HCT116 (cell line): ENCODE measurements around the gene GPR84. TPM values are rescaled to one million over a fixed set of nuclear protein-coding genes. Genes with fewer than 3 reads are reported as not detected.

Experiments
- ATAC-seq: fragments of 200-7000 bp; cut with Tn5 transposase; 2 replicates; pipeline ENCODE4 v1.9.1; 2020; ENCODE audit warnings: mild to moderate bottlenecking, moderate library complexity
- BruUV-seq: library from RNA; stranded (reverse); fragments of 400-500 nt; replicated peaks from 2 replicates; lab custom pipeline; 2021; lab: Mats Ljungman, UMichigan
- CTCF ChIA-PET: fragments of 300-600 bp; sonication (Branson Sonifier 250); formaldehyde crosslinking; loops from one replicate; lab custom pipeline; 2021; ENCODE audit warnings: antibody characterized with exemption; lab: Charles Lee
- POLR2A ChIA-PET: fragments of 300-600, 350-600 bp; sonication (Branson Sonifier 250); formaldehyde crosslinking; loops from one replicate; lab custom pipeline; 2021; ENCODE audit warnings: antibody characterized with exemption; lab: Charles Lee
- RAD21 ChIA-PET, 2 experiments: fragments of 300-600 bp; sonication (Branson Sonifier 250); formaldehyde crosslinking; loops; one replicate each; lab custom pipeline; 2023; ENCODE audit warnings: low total read pairs in 2 of 2; ENCODE audit not compliant: uncharacterized antibody in 2 of 2, unreplicated experiment in 2 of 2, low non-redundant PET in 1 of 2; lab: Charles Lee
- DNase-seq: peaks from one replicate; pipeline ENCODE4 v3.0.0-alpha.2; 2010; ENCODE audit warnings: low read depth, low spot score
- H2AFZ ChIP-seq: fragments of 200-600 bp; shearing (Covaris generic), sonication (generic); 2 replicates; pipeline ENCODE4 v1.6.1; 2017; ENCODE audit warnings: low read depth, mixed run types, mixed read lengths, antibody characterized with exemption, low read length; ENCODE audit not compliant: poor library complexity, severe bottlenecking
- H3K27ac ChIP-seq: 2 replicates; pipeline ENCODE4 v1.5.1; 2012; ENCODE audit warnings: low read depth, low read length
- H3K27me3 ChIP-seq: fragments of 200-600 bp; sonication (generic); 2 replicates; pipeline ENCODE4 v1.6.1; 2016; ENCODE audit warnings: mixed run types, low read length, mixed read lengths; ENCODE audit not compliant: insufficient read depth
- H3K36me3 ChIP-seq, 2 experiments: fragments of 200-500 bp in 1 of 2; fragments of 200-600 bp in 1 of 2; sonication (Bioruptor generic) in 1 of 2; sonication (generic) in 1 of 2; 2 replicates each; pipeline versions ENCODE4 v1.5.1 to v1.6.1; 2014 to 2016; ENCODE audit warnings: low read length in 2 of 2, inconsistent platforms in 1 of 2, mixed read lengths in 1 of 2, mixed run types in 1 of 2; ENCODE audit not compliant: insufficient read depth in 2 of 2, control insufficient read depth in 1 of 2
- H3K4me1 ChIP-seq, 2 experiments: fragments of 200-600 bp in 1 of 2; sonication (generic) in 1 of 2; 2 replicates each; pipeline versions ENCODE4 v1.5.1 to v1.6.1; 2012 to 2017; ENCODE audit warnings: low read length in 2 of 2, inconsistent platforms in 1 of 2, mild to moderate bottlenecking in 1 of 2, mixed read lengths in 1 of 2, mixed run types in 1 of 2, moderate library complexity in 1 of 2; ENCODE audit not compliant: insufficient read depth in 2 of 2, control insufficient read depth in 1 of 2
- H3K4me2 ChIP-seq: fragments of 200-600 bp; sonication (generic); 2 replicates; pipeline ENCODE4 v1.6.1; 2017; ENCODE audit warnings: mixed run types, low read length, mixed read lengths
- H3K4me3 ChIP-seq, 2 experiments: fragments of 200-600 bp in 1 of 2; sonication (generic) in 1 of 2; replicated peaks in 1 of 2; 2 replicates each; pipeline ENCODE4 v1.5.1; 2011 to 2016; ENCODE audit warnings: low read length in 2 of 2, control low read depth in 1 of 2, low read depth in 1 of 2, mild to moderate bottlenecking in 1 of 2, mixed read lengths in 1 of 2, mixed run types in 1 of 2
- H3K79me2 ChIP-seq: fragments of 200-600 bp; sonication (generic); 2 replicates; pipeline ENCODE4 v1.6.1; 2017; ENCODE audit warnings: mild to moderate bottlenecking, mixed run types, low read length, moderate library complexity, mixed read lengths; ENCODE audit not compliant: insufficient read depth
- H3K9ac ChIP-seq: fragments of 200-600 bp; sonication (generic); 2 replicates; pipeline ENCODE4 v1.6.1; 2016; ENCODE audit warnings: low read length, mixed read lengths
- H3K9me2 ChIP-seq: fragments of 200-600 bp; sonication (generic), shearing (Covaris generic); 2 replicates; pipeline ENCODE4 v1.6.1; 2017; ENCODE audit warnings: mixed run types, mild to moderate bottlenecking, moderate library complexity; ENCODE audit not compliant: insufficient read depth
- H3K9me3 ChIP-seq, 2 experiments: fragments of 200-500 bp in 1 of 2; fragments of 200-600 bp in 1 of 2; sonication (Bioruptor generic) in 1 of 2; sonication (generic) in 1 of 2; 2 replicates each; pipeline ENCODE4 v1.6.1; 2014 to 2017; ENCODE audit warnings: low read length in 2 of 2, mixed read lengths in 2 of 2, inconsistent platforms in 1 of 2, low read depth in 1 of 2, mild to moderate bottlenecking in 1 of 2, mixed run types in 1 of 2, moderate library complexity in 1 of 2; ENCODE audit not compliant: control insufficient read depth in 1 of 2, insufficient read depth in 1 of 2
- H4K20me1 ChIP-seq: fragments of 200-600 bp; sonication (generic), shearing (Covaris generic); 2 replicates; pipeline ENCODE4 v1.6.1; 2017; ENCODE audit warnings: mixed run types, mild to moderate bottlenecking, moderate library complexity; ENCODE audit not compliant: insufficient read depth
- ATF3 ChIP-seq: IDR thresholded peaks from 2 replicates; pipeline ENCODE4 v1.6.1; 2012
- CBX3 ChIP-seq: IDR thresholded peaks from 2 replicates; pipeline ENCODE4 v1.6.1; 2012; ENCODE audit warnings: low read depth
- CEBPB ChIP-seq: IDR thresholded peaks from 2 replicates; pipeline ENCODE4 v1.6.1; 2012; ENCODE audit warnings: low read depth
- CTCF ChIP-seq, 3 experiments: fragments of 200-600 bp in 1 of 3; sonication (generic) in 1 of 3; IDR thresholded peaks in 2 of 3; conservative IDR thresholded peaks in 1 of 3; 2 replicates each; pipeline ENCODE4 v1.5.1; 2012 to 2017; ENCODE audit warnings: low read depth in 2 of 3, low read length in 2 of 3, antibody characterized with exemption in 1 of 3, borderline replicate concordance in 1 of 3, control low read depth in 1 of 3, mild to moderate bottlenecking in 1 of 3, mixed read lengths in 1 of 3, mixed run types in 1 of 3, moderate library complexity in 1 of 3; ENCODE audit not compliant: insufficient read depth in 1 of 3
- ELF1 ChIP-seq: IDR thresholded peaks from 2 replicates; pipeline ENCODE4 v1.6.1; 2012; ENCODE audit warnings: low read depth, borderline replicate concordance
- EZH2 ChIP-seq: fragments of 200-600 bp; sonication (generic); IDR thresholded peaks from 2 replicates; pipeline ENCODE4 v1.6.1; 2017; ENCODE audit warnings: antibody characterized with exemption, mixed run types
- EZH2phosphoT487 ChIP-seq: fragments of 200-600 bp; IDR thresholded peaks from 2 replicates; pipeline ENCODE4 v1.6.1; 2018; ENCODE audit warnings: antibody characterized with exemption, borderline replicate concordance
- JUND ChIP-seq: IDR thresholded peaks from 2 replicates; pipeline ENCODE4 v1.6.1; 2012
- MAX ChIP-seq: IDR thresholded peaks from 2 replicates; pipeline ENCODE4 v1.6.1; 2012
- POLR2A ChIP-seq: IDR thresholded peaks from 2 replicates; pipeline ENCODE4 v1.7.0; 2011; ENCODE audit warnings: borderline replicate concordance; ENCODE audit not compliant: insufficient read depth, insufficient read length; ENCODE audit errors: extremely low read depth
- POLR2AphosphoS5 ChIP-seq: IDR thresholded peaks from 2 replicates; pipeline ENCODE4 v1.6.1; 2011; ENCODE audit warnings: mild to moderate bottlenecking, low read depth, low read length, moderate library complexity
- RAD21 ChIP-seq: IDR thresholded peaks from 2 replicates; pipeline ENCODE4 v1.6.1; 2012; ENCODE audit warnings: low read depth, mild to moderate bottlenecking
- REST ChIP-seq: IDR thresholded peaks from 2 replicates; pipeline ENCODE4 v1.6.1; 2012; ENCODE audit warnings: low read depth
- SIN3A ChIP-seq: IDR thresholded peaks from 2 replicates; pipeline ENCODE4 v1.6.1; 2012; ENCODE audit warnings: low read depth
- SP1 ChIP-seq: IDR thresholded peaks from 2 replicates; pipeline ENCODE4 v1.6.1; 2012; ENCODE audit warnings: low read depth
- SRF ChIP-seq: IDR thresholded peaks from 2 replicates; pipeline ENCODE4 v1.6.1; 2012; ENCODE audit warnings: low read depth
- TCF7L2 ChIP-seq: IDR thresholded peaks from 2 replicates; pipeline ENCODE4 v1.7.0; 2011; ENCODE audit warnings: borderline replicate concordance, inconsistent platforms; ENCODE audit not compliant: insufficient read depth, insufficient read length; ENCODE audit errors: extremely low read depth
- YY1 ChIP-seq: IDR thresholded peaks from 2 replicates; pipeline ENCODE4 v1.6.1; 2011; ENCODE audit warnings: low read length, low read depth, moderate library complexity, mild to moderate bottlenecking; ENCODE audit not compliant: insufficient replicate concordance; ENCODE audit errors: extremely low read depth
- ZBTB33 ChIP-seq: IDR thresholded peaks from 2 replicates; pipeline ENCODE4 v1.6.1; 2011; ENCODE audit warnings: mild to moderate bottlenecking, low read length, moderate library complexity; ENCODE audit not compliant: insufficient replicate concordance; ENCODE audit errors: extremely low read depth
- intact Hi-C: fragments of 100-400 bp; cut with micrococcal nuclease; formaldehyde crosslinking; loops from 2 replicates; pipeline ENCODE4 v1.10.0; 2022
- total RNA-seq: library from RNA; stranded (reverse); gene quantifications from one replicate; pipeline ENCODE4 v1.2.1, GENCODE V29; 2021; ENCODE audit not compliant: unreplicated experiment

Gene GPR84
- total RNA-seq, 1 experiment from 2014 or later: not detected

GRCh38 chr12:54381136-54381535, 16.9 kb upstream of the GPR84 start:
- Histone ChIP-seq H3K27ac (no peak overlapping the region), H3K4me2 (no peak overlapping the region), H3K9me2 (no peaks in the 10 kb centered on the region), H3K36me3 (no peaks in the 10 kb centered on the region), H3K4me3 (no peak overlapping the region), H3K27me3 (no peaks in the 10 kb centered on the region), H3K9me3 (no peaks in the 10 kb centered on the region), H2AFZ (no peak overlapping the region), H3K9ac (no peak overlapping the region), H4K20me1 (no peaks in the 10 kb centered on the region), H3K4me1 (peaks cover 9 to 59% of the 10 kb centered on the region in 2 experiments), H3K79me2 (peaks cover 10% of the 10 kb centered on the region; the same call in 1 of the 2 replicates)
- TF ChIP-seq POLR2AphosphoS5 (no peak), RAD21 (no peak), SRF (no peak), YY1 (no peak), ZBTB33 (no peak), CTCF (IDR thresholded peaks at IDR 0.05 in 2 of 3, conservative IDR thresholded peaks at IDR 0.05 in 1 of 3; ENCODE audit: borderline replicate concordance in 1 of 3, insufficient read depth in 1 of 3, low read depth in 2 of 3, low read length in 2 of 3) (no peak), CEBPB (no peak), POLR2A (no peak), SIN3A (no peak), ELF1 (no peak), MAX (no peak), EZH2phosphoT487 (no peak), TCF7L2 (no peak), ATF3 (no peak), CBX3 (no peak), SP1 (no peak), REST (no peak), JUND (no peak), EZH2 (no peak)
- ChIA-PET CTCF (interaction anchor here (2.1 to 5.5 kb wide), 4 partner anchors 10 to 22 kb away, joined by 6 to 51 read pairs (median 21); no protein-coding TSS in a partner anchor), POLR2A (no interaction called here), RAD21 (interaction anchor here in 1 of 2 experiments (1.1 kb wide), 1 partner anchor 56 kb away, joined by 3 read pairs; the partner anchor contains the start of gene COPZ1)
- intact Hi-C loops: no loop called here
- DNase-seq: no peak
- BruUV-seq: no TSS peak
- no peak for ATAC-seq
